ENCODE data around the gene SKP1. TPM values are rescaled to one million over a fixed set of nuclear protein-coding genes. Genes with fewer than 3 reads are reported as not detected.

The SKP1 gene
- total and polyA plus RNA-seq, 9 donors: 208 to 459 (median 376) TPM

DNA sequence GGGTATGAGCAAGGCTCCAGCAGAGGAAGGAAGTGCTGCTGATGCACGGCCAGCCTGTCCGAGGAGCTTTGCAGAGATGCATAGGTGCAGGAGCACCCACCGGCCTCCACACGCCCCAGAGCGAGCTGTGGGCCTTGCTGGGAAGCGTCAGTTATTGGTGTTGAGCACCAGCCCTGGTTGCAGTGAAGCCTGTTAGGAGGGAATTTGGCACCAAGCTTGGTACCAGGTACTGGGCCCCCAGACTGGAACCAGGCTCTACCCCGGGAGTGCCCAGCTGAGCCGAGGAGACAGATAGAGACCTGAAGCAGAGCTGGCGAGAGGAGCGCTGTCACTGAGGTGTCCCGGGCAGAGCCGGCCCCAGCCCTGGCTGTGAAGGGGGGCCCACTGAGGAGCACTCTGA is 57.0 kb downstream of the SKP1 start:
- Histone ChIP-seq H3K27ac (ENCODE audit: low read length) (no peak overlapping the region), H3K4me3 (ENCODE audit: low read length) (no peak overlapping the region), H3K27me3 (ENCODE audit: control insufficient read depth, insufficient read depth, low read length) (peaks cover 21% of the 10 kb centered on the region), H3K9me3 (replicated peaks; ENCODE audit: control insufficient read depth, low read depth, low read length) (no peaks in the 10 kb centered on the region), H3K36me3 (ENCODE audit: control insufficient read depth, insufficient read depth, low read length) (peaks cover 5% of the 10 kb centered on the region), H3K4me1 (ENCODE audit: control insufficient read depth, insufficient read depth, low read length) (peaks cover 10% of the 10 kb centered on the region)
- DNase-seq: no peak
- WGBS (ENCODE audit: insufficient coverage): 88% methylated on average over 12 of the region's 12 CpGs

- no peak overlapping the region for H3K4me3 ChIP-seq (ENCODE audit: low read length)
- peaks cover 16% of the 10 kb centered on the region for H3K4me1 ChIP-seq (ENCODE audit: control insufficient read depth, insufficient read depth, low read length)
- no peak overlapping the region for H3K27ac ChIP-seq (ENCODE audit: low read length)
- no peak for DNase-seq
- peaks cover 5% of the 10 kb centered on the region for H3K36me3 ChIP-seq (ENCODE audit: control insufficient read depth, insufficient read depth, low read length)
- 100% methylated on average over 1 of the region's 4 CpGs for WGBS (ENCODE audit: insufficient coverage)
- no peaks in the 10 kb centered on the region for H3K9me3 ChIP-seq (replicated peaks; ENCODE audit: control insufficient read depth, low read depth, low read length)
- peaks cover 31% of the 10 kb centered on the region for H3K27me3 ChIP-seq (ENCODE audit: control insufficient read depth, insufficient read depth, low read length)
These were observed 58.4 kb downstream of the SKP1 start for GRCh38 chr5:134118212-134118835.

GRCh38 chr5:134116789-134117761 is 59.7 kb downstream of the SKP1 start:
- H3K27me3 ChIP-seq (ENCODE audit: control insufficient read depth, insufficient read depth, low read length): peaks cover 42% of the 10 kb centered on the region
- no peak overlapping the region for H3K4me3 ChIP-seq (ENCODE audit: low read length)
- DNase-seq: no peak
- no peak overlapping the region for H3K27ac ChIP-seq (ENCODE audit: low read length)
- WGBS (ENCODE audit: insufficient coverage): 85% methylated on average over 4 of the region's 12 CpGs
- no peaks in the 10 kb centered on the region for H3K9me3 ChIP-seq (replicated peaks; ENCODE audit: control insufficient read depth, low read depth, low read length)
- no peaks in the 10 kb centered on the region for H3K36me3 ChIP-seq (ENCODE audit: control insufficient read depth, insufficient read depth, low read length)
- H3K4me1 ChIP-seq (ENCODE audit: control insufficient read depth, insufficient read depth, low read length): peaks cover 24% of the 10 kb centered on the region

DNA sequence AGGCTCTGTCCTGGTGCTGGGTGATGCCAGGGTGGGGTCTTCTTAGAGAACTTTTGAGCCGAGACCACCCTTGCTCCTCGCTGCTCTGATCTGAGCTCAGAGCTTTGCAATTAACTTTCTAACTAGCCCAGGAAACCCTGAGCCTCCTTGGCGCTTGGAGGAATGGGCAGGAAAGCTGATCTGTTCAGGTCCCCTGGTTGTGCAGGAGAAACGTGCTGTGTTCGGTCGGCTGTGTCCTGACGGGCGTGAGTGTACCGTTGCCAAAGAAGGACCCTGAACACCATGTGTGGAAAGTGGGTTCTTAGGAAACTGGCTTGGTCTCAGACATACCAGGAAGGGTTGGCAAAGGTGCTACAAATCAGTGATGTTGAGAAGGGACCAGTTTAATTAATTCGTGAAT is 60.5 kb downstream of the SKP1 start:
- Histone ChIP-seq H3K9me3 (replicated peaks; ENCODE audit: control insufficient read depth, low read depth, low read length) (no peaks in the 10 kb centered on the region), H3K27me3 (ENCODE audit: control insufficient read depth, insufficient read depth, low read length) (peaks cover 48% of the 10 kb centered on the region), H3K36me3 (ENCODE audit: control insufficient read depth, insufficient read depth, low read length) (no peaks in the 10 kb centered on the region), H3K4me3 (ENCODE audit: low read length) (no peak overlapping the region), H3K27ac (ENCODE audit: low read length) (no peak overlapping the region), H3K4me1 (ENCODE audit: control insufficient read depth, insufficient read depth, low read length) (peaks cover 26% of the 10 kb centered on the region)
- 77% methylated on average over 9 of the region's 10 CpGs for WGBS (ENCODE audit: insufficient coverage)
- DNase-seq: no peak

DNA sequence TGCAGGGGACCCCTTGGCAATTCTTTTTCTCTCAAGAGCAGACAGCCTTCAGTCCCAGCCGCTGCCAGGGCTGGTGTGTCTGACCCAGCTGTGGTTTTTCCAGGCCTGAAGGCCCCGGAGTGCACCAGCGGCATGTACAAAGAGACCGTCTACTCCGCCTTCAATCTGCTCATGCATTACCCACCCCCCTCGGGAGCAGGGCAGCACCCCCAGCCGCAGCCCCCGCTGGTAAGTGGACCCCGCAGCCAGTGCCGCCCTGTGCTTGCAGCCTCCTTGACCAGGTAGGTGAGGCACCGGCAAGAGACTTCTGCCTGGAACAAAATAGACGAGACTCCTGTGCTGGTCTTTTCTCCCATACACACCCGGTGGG is 61.0 kb downstream of the SKP1 start:
- WGBS (ENCODE audit: insufficient coverage): 30% methylated on average over 5 of the region's 13 CpGs
- peaks cover 26% of the 10 kb centered on the region for H3K4me1 ChIP-seq (ENCODE audit: control insufficient read depth, insufficient read depth, low read length)
- H3K4me3 ChIP-seq (ENCODE audit: low read length): peak overlapping the region; percentile 39
- H3K27ac ChIP-seq (ENCODE audit: low read length): no peak overlapping the region
- H3K36me3 ChIP-seq (ENCODE audit: control insufficient read depth, insufficient read depth, low read length): no peaks in the 10 kb centered on the region
- peaks cover 52% of the 10 kb centered on the region for H3K27me3 ChIP-seq (ENCODE audit: control insufficient read depth, insufficient read depth, low read length)
- DNase-seq: no peak
- no peaks in the 10 kb centered on the region for H3K9me3 ChIP-seq (replicated peaks; ENCODE audit: control insufficient read depth, low read depth, low read length)

GRCh38 chr5:134114886-134115805 is 61.6 kb downstream of the SKP1 start:
- Histone ChIP-seq H3K4me3 (ENCODE audit: low read length) (peak overlapping the region; percentile 39), H3K36me3 (ENCODE audit: control insufficient read depth, insufficient read depth, low read length) (no peaks in the 10 kb centered on the region), H3K27ac (ENCODE audit: low read length) (no peak overlapping the region), H3K4me1 (ENCODE audit: control insufficient read depth, insufficient read depth, low read length) (peaks cover 26% of the 10 kb centered on the region), H3K27me3 (ENCODE audit: control insufficient read depth, insufficient read depth, low read length) (peaks cover 57% of the 10 kb centered on the region), H3K9me3 (replicated peaks; ENCODE audit: control insufficient read depth, low read depth, low read length) (no peaks in the 10 kb centered on the region)
- WGBS (ENCODE audit: insufficient coverage): under 1% methylated on average over 78 of the region's 110 CpGs
- DNase-seq: no peak

- Histone ChIP-seq H3K27me3 (ENCODE audit: control insufficient read depth, insufficient read depth, low read length) (peaks cover 56% of the 10 kb centered on the region), H3K4me1 (ENCODE audit: control insufficient read depth, insufficient read depth, low read length) (peaks cover 26% of the 10 kb centered on the region), H3K4me3 (ENCODE audit: low read length) (peak within 1 kb of the TSS; percentile 45), H3K9me3 (replicated peaks; ENCODE audit: control insufficient read depth, low read depth, low read length) (no peaks in the 10 kb centered on the region), H3K27ac (ENCODE audit: low read length) (no peak within 1 kb of the TSS), H3K36me3 (ENCODE audit: control insufficient read depth, insufficient read depth, low read length) (no peaks in the 10 kb centered on the region)
- DNase-seq: peak; percentile 77
- WGBS (ENCODE audit: insufficient coverage): 1% methylated on average over 85 of the region's 90 CpGs
These were observed 62.6 kb downstream of the SKP1 start, which contains the start of gene TCF7 for GRCh38 chr5:134113902-134114875. Gene TCF7 (plus strand): TSS chr5:134114681. CDS start chr5:134114907, 226 bp downstream.

- H3K27me3 ChIP-seq (ENCODE audit: control insufficient read depth, insufficient read depth, low read length): peaks cover 56% of the 10 kb centered on the region
- WGBS (ENCODE audit: insufficient coverage): 4% methylated on average over 22 of the region's 30 CpGs
These were observed 63.3 kb downstream of the SKP1 start for GRCh38 chr5:134113363-134113889.

More at GRCh38 chr5:134113363-134113889, 63.3 kb downstream of the SKP1 start:
- no peak overlapping the region for H3K27ac ChIP-seq (ENCODE audit: low read length)
- H3K4me3 ChIP-seq (ENCODE audit: low read length): no peak overlapping the region
- H3K4me1 ChIP-seq (ENCODE audit: control insufficient read depth, insufficient read depth, low read length): peaks cover 26% of the 10 kb centered on the region
- no peak for DNase-seq
- no peaks in the 10 kb centered on the region for H3K9me3 ChIP-seq (replicated peaks; ENCODE audit: control insufficient read depth, low read depth, low read length)
- H3K36me3 ChIP-seq (ENCODE audit: control insufficient read depth, insufficient read depth, low read length): no peaks in the 10 kb centered on the region
